HG03060 (cell line): ENCODE measurements around the gene SUSD5.

Experiments used
- ATAC-seq: cut with Tn5 transposase; IDR thresholded peaks from one replicate; pipeline ENCODE4 v1.9.1; 2021; ENCODE audit warnings: low read depth, moderate number of reproducible peaks; ENCODE audit not compliant: unreplicated experiment

Gene SUSD5

DNA sequence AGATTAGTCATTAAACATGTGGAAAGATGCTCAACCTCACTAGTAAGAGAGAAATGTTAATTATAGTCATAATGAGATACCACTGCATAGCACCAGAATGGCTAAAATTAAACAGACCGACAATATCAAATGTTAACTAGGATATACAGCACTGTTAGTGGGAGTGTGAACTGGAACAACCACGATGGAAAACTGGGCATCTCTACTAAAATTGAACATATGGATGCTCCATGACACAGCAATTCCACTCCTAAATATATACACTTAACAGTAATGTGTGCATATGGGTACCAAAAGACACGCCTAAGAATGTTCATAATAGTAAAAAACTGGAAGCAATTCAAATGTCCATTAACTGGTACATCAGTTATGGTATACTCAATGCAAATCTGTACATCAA, 63.3 kb downstream of the SUSD5 start:
- ATAC-seq = no peak

- ATAC-seq = no peak
Measured at GRCh38 chr3:33153782-33154181, 64.8 kb downstream of the SUSD5 start.

- no peak for ATAC-seq
Measured at GRCh38 chr3:33152363-33153360, 65.9 kb downstream of the SUSD5 start.

GRCh38 chr3:33149342-33149741, 69.3 kb downstream of the SUSD5 start:
- ATAC-seq = no peak

DNA sequence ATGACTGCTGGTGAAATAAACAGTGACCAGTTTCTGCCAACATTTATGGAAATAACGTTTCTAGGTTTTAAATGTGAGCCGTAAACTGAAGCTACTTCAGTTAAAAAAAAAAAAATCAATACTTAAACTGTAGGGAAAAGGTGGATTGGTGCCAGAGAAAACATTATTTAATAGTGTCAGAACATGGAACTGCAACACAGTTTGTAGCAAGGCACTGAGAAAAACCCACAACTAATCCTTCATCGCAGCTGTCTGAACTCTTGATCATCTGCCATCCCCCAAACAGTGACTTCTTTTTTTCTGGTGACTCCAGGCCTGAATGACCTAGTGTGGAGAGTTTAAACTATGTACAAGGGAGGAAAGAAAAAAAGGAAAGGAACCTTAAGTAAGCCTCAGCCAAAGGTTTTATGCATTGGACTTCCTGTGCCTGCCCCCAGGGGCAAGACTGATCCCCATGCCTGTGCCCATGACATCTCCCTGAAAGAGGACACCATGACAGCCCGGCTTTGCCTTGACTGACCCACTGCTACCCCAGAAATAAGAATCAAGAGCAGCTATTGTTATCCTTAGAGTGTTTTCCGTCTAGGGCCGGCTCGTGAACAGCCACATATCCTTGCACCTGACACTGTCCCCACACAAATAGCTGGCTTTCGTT, 71.7 kb downstream of the SUSD5 start:
- no peak for ATAC-seq

DNA sequence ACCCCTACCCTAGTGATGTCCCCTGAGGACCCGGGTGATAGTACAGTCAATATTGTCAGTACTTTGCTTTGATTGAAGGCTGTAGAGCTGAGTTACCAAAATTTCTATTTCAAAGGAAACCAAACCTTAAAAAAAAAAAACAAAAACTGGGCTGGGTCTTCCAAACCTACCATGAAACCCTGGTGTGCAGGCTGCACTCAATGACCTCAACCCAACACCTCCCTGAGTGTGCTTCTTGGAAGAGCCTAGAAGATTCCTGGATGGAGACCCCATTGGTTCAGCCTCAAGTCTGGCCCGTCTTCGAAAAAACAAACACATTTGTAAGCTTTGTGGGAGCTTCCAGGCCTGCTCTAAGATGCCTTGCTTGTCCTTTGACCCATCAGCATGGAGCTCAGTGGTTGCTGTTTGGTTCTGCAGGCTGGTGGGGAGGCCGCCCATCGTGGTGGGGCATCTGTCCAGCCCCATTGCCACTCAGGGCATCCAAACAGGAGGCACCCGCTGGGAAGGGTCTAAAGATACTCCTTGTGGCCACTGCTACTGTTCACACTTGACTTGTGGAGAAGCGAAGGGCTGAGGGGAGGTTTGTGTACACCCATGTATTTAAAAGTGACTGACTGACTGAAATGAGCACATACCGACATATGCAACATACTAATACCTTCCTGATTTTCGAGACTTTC, 72.6 kb downstream of the SUSD5 start:
- no peak for ATAC-seq

DNA sequence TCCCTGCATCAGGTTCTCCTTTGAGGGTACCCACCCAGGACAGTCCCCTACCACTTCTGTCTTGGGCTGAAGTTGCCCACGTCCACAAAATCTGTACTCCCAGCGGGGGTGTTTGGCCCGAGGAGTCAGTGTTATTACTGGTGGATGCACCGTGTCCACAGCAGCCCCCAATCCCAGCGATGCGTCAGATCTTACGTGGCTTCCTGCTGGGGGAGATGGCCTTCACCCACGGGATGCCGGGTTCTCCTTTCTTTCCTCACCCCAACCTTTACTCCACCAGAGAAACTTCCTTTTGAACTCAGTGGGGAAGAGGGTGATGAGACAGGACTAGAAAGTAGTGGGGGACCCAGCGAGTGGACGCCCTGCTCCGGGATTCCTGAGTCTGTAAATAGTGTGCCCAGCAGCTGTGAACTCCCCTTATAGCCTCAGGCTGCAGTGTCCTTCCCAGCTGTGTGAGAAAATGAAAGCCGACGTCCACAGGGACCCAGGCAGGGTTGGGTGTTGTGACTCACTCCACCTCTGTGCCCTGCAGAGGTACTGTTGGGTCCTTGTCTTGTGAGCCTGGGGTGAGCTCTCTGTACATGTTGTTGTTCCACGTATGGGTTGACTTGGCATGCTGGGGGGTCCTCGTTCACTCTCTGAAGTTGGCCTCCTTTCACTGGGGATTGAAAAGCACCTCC, 73.2 kb downstream of the SUSD5 start:
- ATAC-seq = no peak

- no peak for ATAC-seq
Measured at GRCh38 chr3:33144433-33144832, 74.2 kb downstream of the SUSD5 start.

- no peak for ATAC-seq
Measured at GRCh38 chr3:33141006-33141405, 77.6 kb downstream of the SUSD5 start.

DNA sequence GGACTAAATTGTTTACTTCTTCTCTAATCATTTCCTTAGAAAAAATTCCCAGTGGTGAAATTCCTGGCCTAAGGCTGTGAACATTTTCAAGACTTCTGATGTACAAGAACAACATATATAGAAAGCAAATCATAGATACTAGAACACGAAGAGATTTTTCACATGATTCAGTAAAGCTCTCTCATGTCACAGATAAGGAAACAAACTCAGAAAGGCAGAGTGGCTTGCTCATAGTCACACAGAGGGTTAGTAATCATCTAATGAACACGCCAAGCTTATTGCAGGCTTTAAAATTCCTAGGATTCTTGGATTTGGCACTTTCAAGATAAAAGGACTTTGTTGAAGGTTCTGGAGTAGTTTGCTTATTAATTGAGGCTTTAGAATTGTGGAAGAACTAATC, 78.6 kb downstream of the SUSD5 start:
- no peak for ATAC-seq

- peak; percentile 55 for ATAC-seq
Measured at GRCh38 chr3:33139006-33139623, 79.5 kb downstream of the SUSD5 start.

GRCh38 chr3:33137691-33138090, 80.9 kb downstream of the SUSD5 start:
- no peak for ATAC-seq

GRCh38 chr3:33134026-33134625, 84.5 kb downstream of the SUSD5 start:
- no peak for ATAC-seq

DNA sequence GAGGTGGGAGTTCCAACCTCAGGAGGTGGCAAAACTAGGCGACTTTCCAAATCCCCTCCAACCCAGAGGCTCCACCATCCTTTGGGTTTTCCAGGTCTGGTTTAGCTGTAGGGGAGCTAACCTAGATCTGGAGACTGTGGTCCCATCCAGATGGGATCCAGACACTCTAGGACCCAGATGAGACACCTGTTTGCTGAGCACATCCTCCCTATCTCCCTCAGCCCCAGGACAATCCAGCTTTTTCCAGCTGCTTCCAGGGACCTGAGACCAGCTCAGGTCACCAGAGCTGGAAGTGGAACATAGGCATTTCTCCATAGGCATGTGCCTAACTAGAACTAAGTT, 86.6 kb downstream of the SUSD5 start:
- no peak for ATAC-seq

GRCh38 chr3:33131331-33132018, 87.1 kb downstream of the SUSD5 start:
- ATAC-seq = peak; percentile 61

- no peak for ATAC-seq
Measured at GRCh38 chr3:33130144-33130543, 88.5 kb downstream of the SUSD5 start.

DNA sequence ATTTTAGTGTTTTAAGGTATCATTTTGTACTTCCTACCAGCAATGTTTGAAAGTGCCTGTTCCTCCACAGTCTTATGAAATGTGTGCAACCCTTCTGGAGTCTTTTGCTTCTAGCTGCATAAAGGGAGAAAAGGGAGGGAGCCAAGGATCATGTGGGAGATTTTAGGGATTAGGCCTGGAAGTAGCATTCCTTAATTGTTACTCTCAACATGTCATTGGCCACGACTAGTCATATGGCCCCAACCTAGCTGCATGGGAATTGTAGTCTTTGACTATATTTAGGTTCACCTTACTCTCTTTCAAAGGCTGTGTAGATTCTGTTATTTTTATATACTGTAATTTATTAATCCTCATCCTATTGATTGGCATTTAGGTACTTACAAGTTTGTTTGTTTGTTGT, 89.9 kb downstream of the SUSD5 start:
- ATAC-seq = no peak

GRCh38 chr3:33125840-33126239, 92.8 kb downstream of the SUSD5 start:
- ATAC-seq = no peak

GRCh38 chr3:33124638-33125037, 94.0 kb downstream of the SUSD5 start:
- no peak for ATAC-seq
